ENCODE results near the gene TC2N. TPM values are rescaled to one million over a fixed set of nuclear protein-coding genes. Genes with fewer than 3 reads are reported as not detected.

Gene TC2N
- total RNA-seq, 1 experiment from 2014 or later: 15.9 TPM

GRCh38 chr14:91899213-91899612 is 31.9 kb upstream of the TC2N start:
- ATAC-seq: peak; percentile 69
- H3K27ac ChIP-seq (ENCODE audit: low read depth, low read length): no peak overlapping the region
- no peak overlapping the region for H3K4me2 ChIP-seq (ENCODE audit: low read length)
- RAD21 ChIA-PET (ENCODE audit: low non-redundant PET in 1 of 2, low total read pairs in 2 of 2, uncharacterized antibody in 2 of 2, unreplicated experiment in 2 of 2): no interaction called here
- no peak overlapping the region for H2AFZ ChIP-seq (ENCODE audit: low read depth, low read length, poor library complexity, severe bottlenecking)
- H3K9me3 ChIP-seq (ENCODE audit: control insufficient read depth in 1 of 2, insufficient read depth in 1 of 2, low read depth in 1 of 2, low read length in 2 of 2): no peaks in the 10 kb centered on the region
- no peaks in the 10 kb centered on the region for H3K27me3 ChIP-seq (ENCODE audit: insufficient read depth, low read length)
- BruUV-seq (replicated peaks): no TSS peak
- no peaks in the 10 kb centered on the region for H3K9me2 ChIP-seq (ENCODE audit: insufficient read depth)
- no peak overlapping the region for H3K9ac ChIP-seq (ENCODE audit: low read length)
- H3K4me3 ChIP-seq (replicated peaks in 1 of 2; ENCODE audit: low read depth in 1 of 2, low read length in 2 of 2): no peak overlapping the region
- H3K4me1 ChIP-seq (ENCODE audit: control insufficient read depth in 1 of 2, insufficient read depth in 2 of 2, low read length in 2 of 2): no peaks in the 10 kb centered on the region
- CTCF ChIA-PET: interaction anchor here (0.8 to 2.1 kb wide), 9 partner anchors 9 to 722 kb away, joined by 3 to 12 read pairs (median 3); no protein-coding TSS in a partner anchor
- H4K20me1 ChIP-seq (ENCODE audit: insufficient read depth): no peaks in the 10 kb centered on the region
- DNase-seq (ENCODE audit: low read depth, low spot score): no peak
- POLR2A ChIA-PET: no interaction called here
- H3K36me3 ChIP-seq (ENCODE audit: control insufficient read depth in 1 of 2, insufficient read depth in 2 of 2, low read length in 2 of 2): no peaks in the 10 kb centered on the region
- H3K79me2 ChIP-seq (ENCODE audit: insufficient read depth, low read length): no peaks in the 10 kb centered on the region
- intact Hi-C loops (cut with micrococcal nuclease): loop anchor here (1.0 kb wide), 1 partner anchor 249 kb away; no protein-coding TSS in a partner anchor
- TF ChIP-seq POLR2AphosphoS5 (IDR thresholded peaks at IDR 0.05; ENCODE audit: low read depth, low read length): no peak
- TF ChIP-seq RAD21 (IDR thresholded peaks at IDR 0.05; ENCODE audit: low read depth): peak; percentile 67
- no peak for TF ChIP-seq TCF7L2 (IDR thresholded peaks at IDR 0.05; ENCODE audit: borderline replicate concordance, extremely low read depth, insufficient read depth, insufficient read length)
- TF ChIP-seq, protein P1, sequence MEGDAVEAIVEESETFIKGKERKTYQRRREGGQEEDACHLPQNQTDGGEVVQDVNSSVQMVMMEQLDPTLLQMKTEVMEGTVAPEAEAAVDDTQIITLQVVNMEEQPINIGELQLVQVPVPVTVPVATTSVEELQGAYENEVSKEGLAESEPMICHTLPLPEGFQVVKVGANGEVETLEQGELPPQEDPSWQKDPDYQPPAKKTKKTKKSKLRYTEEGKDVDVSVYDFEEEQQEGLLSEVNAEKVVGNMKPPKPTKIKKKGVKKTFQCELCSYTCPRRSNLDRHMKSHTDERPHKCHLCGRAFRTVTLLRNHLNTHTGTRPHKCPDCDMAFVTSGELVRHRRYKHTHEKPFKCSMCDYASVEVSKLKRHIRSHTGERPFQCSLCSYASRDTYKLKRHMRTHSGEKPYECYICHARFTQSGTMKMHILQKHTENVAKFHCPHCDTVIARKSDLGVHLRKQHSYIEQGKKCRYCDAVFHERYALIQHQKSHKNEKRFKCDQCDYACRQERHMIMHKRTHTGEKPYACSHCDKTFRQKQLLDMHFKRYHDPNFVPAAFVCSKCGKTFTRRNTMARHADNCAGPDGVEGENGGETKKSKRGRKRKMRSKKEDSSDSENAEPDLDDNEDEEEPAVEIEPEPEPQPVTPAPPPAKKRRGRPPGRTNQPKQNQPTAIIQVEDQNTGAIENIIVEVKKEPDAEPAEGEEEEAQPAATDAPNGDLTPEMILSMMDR (IDR thresholded peaks at IDR 0.05 in 2 of 3, conservative IDR thresholded peaks at IDR 0.05 in 1 of 3; ENCODE audit: borderline replicate concordance in 1 of 3, insufficient read depth in 1 of 3, low read depth in 2 of 3, low read length in 2 of 3): peak; percentile 24 to 39 (median 29); a peak in 3 of 6 replicates
- TF ChIP-seq, protein P2, sequence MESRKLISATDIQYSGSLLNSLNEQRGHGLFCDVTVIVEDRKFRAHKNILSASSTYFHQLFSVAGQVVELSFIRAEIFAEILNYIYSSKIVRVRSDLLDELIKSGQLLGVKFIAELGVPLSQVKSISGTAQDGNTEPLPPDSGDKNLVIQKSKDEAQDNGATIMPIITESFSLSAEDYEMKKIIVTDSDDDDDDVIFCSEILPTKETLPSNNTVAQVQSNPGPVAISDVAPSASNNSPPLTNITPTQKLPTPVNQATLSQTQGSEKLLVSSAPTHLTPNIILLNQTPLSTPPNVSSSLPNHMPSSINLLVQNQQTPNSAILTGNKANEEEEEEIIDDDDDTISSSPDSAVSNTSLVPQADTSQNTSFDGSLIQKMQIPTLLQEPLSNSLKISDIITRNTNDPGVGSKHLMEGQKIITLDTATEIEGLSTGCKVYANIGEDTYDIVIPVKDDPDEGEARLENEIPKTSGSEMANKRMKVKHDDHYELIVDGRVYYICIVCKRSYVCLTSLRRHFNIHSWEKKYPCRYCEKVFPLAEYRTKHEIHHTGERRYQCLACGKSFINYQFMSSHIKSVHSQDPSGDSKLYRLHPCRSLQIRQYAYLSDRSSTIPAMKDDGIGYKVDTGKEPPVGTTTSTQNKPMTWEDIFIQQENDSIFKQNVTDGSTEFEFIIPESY (IDR thresholded peaks at IDR 0.05; ENCODE audit: extremely low read depth, insufficient replicate concordance, low read length): no peak
